H1 (cell line): Measurements from ENCODE around the gene AP1G2. TPM values are rescaled to one million over a fixed set of nuclear protein-coding genes. Genes with fewer than 3 reads are reported as not detected.

Source experiments
- CTCF ChIA-PET: fragments of 300-600 bp; sonication (Branson Sonifier 250); formaldehyde crosslinking; loops from one replicate; lab custom pipeline; 2021; ENCODE audit not compliant: partially characterized antibody; lab: Charles Lee
- POLR2A ChIA-PET: fragments of 300-600 bp; sonication (Branson Sonifier 250); formaldehyde crosslinking; loops from one replicate; lab custom pipeline; 2021; ENCODE audit warnings: inconsistent platforms; ENCODE audit not compliant: partially characterized antibody; lab: Charles Lee
- DNase-seq, 2 experiments: peaks; one replicate each; pipeline versions ENCODE4 v3.0.0 to v3.0.0-alpha.2; 2010 to 2022; ENCODE audit warnings: low spot score in 2 of 2, low read depth in 1 of 2, mixed read lengths in 1 of 2
- FAIRE-seq: peaks from 2 replicates; lab custom pipeline; 2011; peaks lifted over from hg19 to GRCh38; lab: Jason Lieb, UNC
- H2AFZ ChIP-seq: 2 replicates; pipeline ENCODE4 v1.8.1; 2012; ENCODE audit warnings: low read length, inconsistent platforms
- H2AK5ac ChIP-seq: 2 replicates; pipeline ENCODE4 v1.6.1; 2013; ENCODE audit warnings: low read depth, low read length
- H2BK120ac ChIP-seq: replicated peaks from 2 replicates; pipeline ENCODE3; 2013; ENCODE audit warnings: low read depth, low read length, inconsistent platforms
- H2BK12ac ChIP-seq: 2 replicates; pipeline ENCODE4 v1.6.1; 2013; ENCODE audit warnings: low read depth, low read length
- H2BK15ac ChIP-seq: 2 replicates; pipeline ENCODE4 v1.6.1; 2013; ENCODE audit warnings: low read length
- H2BK20ac ChIP-seq: 2 replicates; pipeline ENCODE4 v1.6.1; 2013; ENCODE audit warnings: low read length
- H2BK5ac ChIP-seq: 2 replicates; pipeline ENCODE4 v1.6.1; 2013; ENCODE audit warnings: low read depth, low read length
- H3K14ac ChIP-seq: 2 replicates; pipeline ENCODE4 v1.6.1; 2013; ENCODE audit warnings: inconsistent platforms; ENCODE audit not compliant: insufficient read length
- H3K18ac ChIP-seq: 2 replicates; pipeline ENCODE4 v1.6.1; 2013; ENCODE audit warnings: low read length; ENCODE audit errors: extremely low read depth
- H3K23ac ChIP-seq: 2 replicates; pipeline ENCODE4 v1.6.1; 2013; ENCODE audit warnings: inconsistent platforms; ENCODE audit not compliant: insufficient read length
- H3K23me2 ChIP-seq: 2 replicates; pipeline ENCODE4 v1.6.1; 2013; ENCODE audit warnings: low read depth, low read length
- H3K27ac ChIP-seq: 2 replicates; pipeline ENCODE4 v1.6.1; 2011; ENCODE audit warnings: low read depth, low read length, inconsistent platforms
- H3K27me3 ChIP-seq, 4 experiments: replicated peaks in 1 of 4; 1 replicate in 1 of 4; 2 replicates in 3 of 4; pipeline versions ENCODE4 v1.6.1 to v1.8.1; 2011 to 2013; ENCODE audit warnings: low read length in 3 of 4, mild to moderate bottlenecking in 3 of 4, inconsistent platforms in 2 of 4, mixed read lengths in 2 of 4, moderate library complexity in 1 of 4; ENCODE audit not compliant: control insufficient read depth in 3 of 4, insufficient read depth in 3 of 4; ENCODE audit errors: extremely low read depth in 1 of 4
- H3K36me3 ChIP-seq, 4 experiments: 2 replicates each; pipeline versions ENCODE4 v1.6.1 to v1.8.1; 2011 to 2013; ENCODE audit warnings: mild to moderate bottlenecking in 4 of 4, low read length in 3 of 4, moderate library complexity in 2 of 4, control low read depth in 1 of 4, inconsistent platforms in 1 of 4; ENCODE audit not compliant: insufficient read depth in 4 of 4, control insufficient read depth in 2 of 4
- H3K4ac ChIP-seq: replicated peaks from 2 replicates; pipeline ENCODE3; 2013; ENCODE audit warnings: low read length, low read depth, mixed read lengths, inconsistent platforms; ENCODE audit not compliant: insufficient read length
- H3K4me1 ChIP-seq, 4 experiments: replicated peaks in 1 of 4; 1 replicate in 1 of 4; 2 replicates in 3 of 4; pipeline versions ENCODE4 v1.6.1 to v1.8.1; 2011 to 2013; ENCODE audit warnings: low read length in 3 of 4, inconsistent platforms in 2 of 4, mixed read lengths in 1 of 4; ENCODE audit not compliant: insufficient read depth in 4 of 4, control insufficient read depth in 3 of 4
- H3K4me2 ChIP-seq, 2 experiments: 2 replicates each; pipeline versions ENCODE4 v1.6.1 to v1.8.1; 2011 to 2013; ENCODE audit warnings: low read depth in 2 of 2, low read length in 2 of 2, control low read depth in 1 of 2, inconsistent platforms in 1 of 2, mild to moderate bottlenecking in 1 of 2; ENCODE audit not compliant: insufficient read depth in 1 of 2
- H3K4me3 ChIP-seq, 4 experiments: fragments of 200-600, 300-600 bp in 1 of 4; sonication (generic), shearing (Covaris generic), sonication (Bioruptor Twin) in 1 of 4; 2 replicates each; pipeline versions ENCODE4 v1.5.1 to v1.8.1; 2011 to 2016; ENCODE audit warnings: low read length in 4 of 4, low read depth in 3 of 4, control low read depth in 2 of 4, inconsistent platforms in 2 of 4, mild to moderate bottlenecking in 2 of 4, mixed read lengths in 1 of 4, moderate library complexity in 1 of 4; ENCODE audit not compliant: insufficient read depth in 2 of 4; ENCODE audit errors: extremely low read depth in 1 of 4
- H3K56ac ChIP-seq: replicated peaks from 2 replicates; pipeline ENCODE3; 2013; ENCODE audit warnings: low read depth, mild to moderate bottlenecking, mixed read lengths, low read length, inconsistent platforms; ENCODE audit not compliant: insufficient read length
- H3K79me1 ChIP-seq: 2 replicates; pipeline ENCODE4 v1.6.1; 2013; ENCODE audit warnings: low read depth, low read length, control low read depth
- H3K79me2 ChIP-seq, 2 experiments: 2 replicates each; pipeline versions ENCODE4 v1.6.1 to v1.8.1; 2012 to 2013; ENCODE audit warnings: low read length in 2 of 2, mild to moderate bottlenecking in 2 of 2, inconsistent platforms in 1 of 2; ENCODE audit not compliant: insufficient read depth in 2 of 2, control insufficient read depth in 1 of 2
- H3K9ac ChIP-seq, 4 experiments: replicated peaks in 1 of 4; 1 replicate in 1 of 4; 2 replicates in 3 of 4; pipeline versions ENCODE4 v1.6.1 to v1.8.1; 2011 to 2013; ENCODE audit warnings: low read depth in 3 of 4, low read length in 3 of 4, control low read depth in 2 of 4, mild to moderate bottlenecking in 2 of 4, moderate library complexity in 2 of 4, inconsistent platforms in 1 of 4; ENCODE audit errors: extremely low read depth in 1 of 4
- H3K9me3 ChIP-seq, 2 experiments: 2 replicates each; pipeline versions ENCODE4 v1.6.1 to v1.8.1; 2012 to 2013; ENCODE audit warnings: mild to moderate bottlenecking in 2 of 2, moderate library complexity in 2 of 2, control low read depth in 1 of 2, inconsistent platforms in 1 of 2, low read depth in 1 of 2, low read length in 1 of 2, mixed read lengths in 1 of 2; ENCODE audit not compliant: insufficient read depth in 2 of 2
- H4K20me1 ChIP-seq, 2 experiments: replicated peaks in 1 of 2; 2 replicates each; pipeline versions ENCODE3 to v1.8.1; 2011 to 2013; ENCODE audit warnings: inconsistent platforms in 2 of 2, low read length in 2 of 2, mild to moderate bottlenecking in 1 of 2; ENCODE audit not compliant: insufficient read depth in 2 of 2, control insufficient read depth in 1 of 2
- H4K5ac ChIP-seq: 2 replicates; pipeline ENCODE4 v1.6.1; 2013; ENCODE audit warnings: low read length, low read depth, mixed read lengths, inconsistent platforms; ENCODE audit not compliant: insufficient read length
- H4K8ac ChIP-seq: 2 replicates; pipeline ENCODE4 v1.8.0; 2013; ENCODE audit warnings: mild to moderate bottlenecking, moderate library complexity, low read length, inconsistent platforms; ENCODE audit not compliant: insufficient read depth; ENCODE audit errors: extremely low read depth
- H4K91ac ChIP-seq: replicated peaks from 2 replicates; pipeline ENCODE3; 2013; ENCODE audit warnings: low read length, mixed read lengths, inconsistent platforms; ENCODE audit not compliant: insufficient read length
- CBX5 ChIP-seq: fragments of 300-800, 300-1000 bp; sonication (generic); IDR thresholded peaks from 2 replicates; pipeline ENCODE4 v1.7.1; 2016; ENCODE audit warnings: antibody characterized with exemption, low read length, low read depth
- JUND ChIP-seq: IDR thresholded peaks from 2 replicates; pipeline ENCODE4 v1.6.1; 2011; ENCODE audit warnings: mild to moderate bottlenecking, improper control_type of control experiment, low read length
- NANOG ChIP-seq: IDR thresholded peaks from 2 replicates; pipeline ENCODE4 v1.6.1; 2011; ENCODE audit warnings: low read length, low read depth, mild to moderate bottlenecking, inconsistent platforms; ENCODE audit not compliant: insufficient read depth, poor library complexity, severe bottlenecking
- RAD21 ChIP-seq, 2 experiments: IDR thresholded peaks in 1 of 2; conservative IDR thresholded peaks in 1 of 2; 2 replicates each; pipeline ENCODE4 v1.6.1; 2011; ENCODE audit warnings: low read depth in 2 of 2, low read length in 2 of 2, improper control_type of control experiment in 1 of 2, inconsistent platforms in 1 of 2, mild to moderate bottlenecking in 1 of 2, moderate library complexity in 1 of 2
- SP2 ChIP-seq: IDR thresholded peaks from 2 replicates; pipeline ENCODE4 v1.6.1; 2012; ENCODE audit warnings: mild to moderate bottlenecking, low read length, inconsistent platforms
- TBP ChIP-seq: IDR thresholded peaks from 2 replicates; pipeline ENCODE4 v1.6.1; 2011; ENCODE audit warnings: low read depth, low read length, improper control_type of control experiment
- WGBS, 2 experiments: shearing (Covaris generic) in 1 of 2; methylation state at CpG; one replicate each; pipeline versions ENCODE4 v1.1.6 to v1.1.7; 2013 to 2015; ENCODE audit warnings: low lambda C conversion rate in 2 of 2, mixed read lengths in 2 of 2, inconsistent platforms in 1 of 2, low coverage in 1 of 2, missing lambda C conversion rate in 1 of 2; ENCODE audit not compliant: insufficient replicate concordance in 2 of 2, insufficient coverage in 1 of 2, insufficient read length in 1 of 2; ENCODE audit errors: extremely low coverage in 1 of 2, missing lambda C conversion rate in 1 of 2; 5-methylcytosine and 5-hydroxymethylcytosine counted together
- polyA plus RNA-seq, 7 experiments: library from polyadenylated mRNA; depleted of rRNA in 3 of 7; stranded (reverse) in 5 of 7; unstranded in 2 of 7; fragments of >200 nt in 5 of 7; fragments of 200-250 nt in 2 of 7; gene quantifications; 1 replicate in 5 of 7; 2 replicates in 1 of 7; 4 replicates in 1 of 7; pipeline versions ENCODE4 v1.2.1 to v1.2.3, GENCODE V29; 2011 to 2013; ENCODE audit warnings: missing spikeins in 2 of 7, mixed read lengths in 2 of 7
- total RNA-seq: library from RNA; stranded (reverse); fragmentation: NEBNext Ultra II Directional; extraction: Animal tissue kit (Norgen Biotek cat#: 25700); gene quantifications from 2 replicates; pipeline ENCODE4 v1.2.1, GENCODE V29; 2021

The AP1G2 gene
- total and polyA plus RNA-seq, 2 of the 8 experiments (the other 6 are each of a cell fraction or from before 2014, with no cell fraction given): 70.9 to 134 TPM

GRCh38 chr14:23570806-23571483 lies 3.4 kb upstream of the AP1G2 start:
- no peaks in the 10 kb centered on the region for H3K9me3 ChIP-seq
- no peak overlapping the region for H3K23ac ChIP-seq
- H3K79me2 ChIP-seq: no peaks in the 10 kb centered on the region
- no peak overlapping the region for H2BK120ac ChIP-seq
- H3K4me1 ChIP-seq: peaks cover 8 to 27% (median 11%) of the 10 kb centered on the region in 4 experiments
- H2BK12ac ChIP-seq: no peak overlapping the region
- no peak for TF ChIP-seq JUND
- TF ChIP-seq TBP: no peak
- no peak for TF ChIP-seq RAD21 (IDR thresholded peaks at IDR 0.05 in 1 of 2, conservative IDR thresholded peaks at IDR 0.05 in 1 of 2; ENCODE audit: low read depth in 2 of 2, low read length in 2 of 2)
- TF ChIP-seq SP2: no peak
- no peak for TF ChIP-seq NANOG
- TF ChIP-seq CBX5: no peak
- TF ChIP-seq, all 59 proteins: peak for 0
- Histone ChIP-seq H3K36me3 (peaks cover 0 to 8% (median 0%) of the 10 kb centered on the region in 4 experiments; a peak in 1 of 8 replicates), H3K18ac (no peak overlapping the region), H2AK5ac (no peak overlapping the region), H3K14ac (no peak overlapping the region), H2BK5ac (no peak overlapping the region), H4K20me1 (peaks cover 7 to 12% of the 10 kb centered on the region in 2 experiments), H3K4me2 (no peak overlapping the region), H2BK15ac (no peak overlapping the region), H3K4ac (no peak overlapping the region), H2AFZ (no peak overlapping the region), H3K27me3 (peaks cover 5 to 13% (median 10%) of the 10 kb centered on the region in 4 experiments), H2BK20ac (no peak overlapping the region), H4K5ac (no peak overlapping the region), H3K56ac (no peak overlapping the region), H3K79me1 (no peaks in the 10 kb centered on the region), H3K9ac (no peak overlapping the region), H3K23me2 (peaks cover 16% of the 10 kb centered on the region; the same call in 1 of the 2 replicates), H3K4me3 (no peak overlapping the region), H4K8ac (no peak overlapping the region; the same call in 1 of the 2 replicates), H3K27ac (no peak overlapping the region), H4K91ac (no peak overlapping the region)
- ChIA-PET CTCF (interaction anchor here (1.1 to 70.5 kb wide), 5 partner anchors 10 to 383 kb away, joined by 3 to 2092 read pairs (median 4); partner anchors contain the start of genes DHRS4 and NGDN), POLR2A (interaction anchor here (1.1 to 52.7 kb wide), 4 partner anchors 12 to 123 kb away, joined by 3 to 1523 read pairs (median 4); partner anchors contain the start of gene ZFHX2)
- FAIRE-seq (no peak), DNase-seq (no peak)
- 90% methylated on average over 22 of the region's 23 CpGs; no CpG with 5 or more reads in 1 of the 2 experiments for WGBS, 2 experiments
